GM19467 (cell line): Measurements from ENCODE around the gene RASGRP2.

ENCODE experiments used
- ATAC-seq: cut with Tn5 transposase; IDR thresholded peaks from one replicate; pipeline ENCODE4 v1.9.1; 2021; ENCODE audit warnings: mild to moderate bottlenecking, moderate library complexity; ENCODE audit not compliant: unreplicated experiment

RASGRP2 gene

GRCh38 chr11:64757549-64758329 lies 13.8 kb upstream of the RASGRP2 start:
- no peak for ATAC-seq

- ATAC-seq, result no peak
These were observed 11.9 kb upstream of the RASGRP2 start for GRCh38 chr11:64755681-64756361.

- ATAC-seq, result no peak
These were observed 11.1 kb upstream of the RASGRP2 start for GRCh38 chr11:64754919-64755662.

DNA sequence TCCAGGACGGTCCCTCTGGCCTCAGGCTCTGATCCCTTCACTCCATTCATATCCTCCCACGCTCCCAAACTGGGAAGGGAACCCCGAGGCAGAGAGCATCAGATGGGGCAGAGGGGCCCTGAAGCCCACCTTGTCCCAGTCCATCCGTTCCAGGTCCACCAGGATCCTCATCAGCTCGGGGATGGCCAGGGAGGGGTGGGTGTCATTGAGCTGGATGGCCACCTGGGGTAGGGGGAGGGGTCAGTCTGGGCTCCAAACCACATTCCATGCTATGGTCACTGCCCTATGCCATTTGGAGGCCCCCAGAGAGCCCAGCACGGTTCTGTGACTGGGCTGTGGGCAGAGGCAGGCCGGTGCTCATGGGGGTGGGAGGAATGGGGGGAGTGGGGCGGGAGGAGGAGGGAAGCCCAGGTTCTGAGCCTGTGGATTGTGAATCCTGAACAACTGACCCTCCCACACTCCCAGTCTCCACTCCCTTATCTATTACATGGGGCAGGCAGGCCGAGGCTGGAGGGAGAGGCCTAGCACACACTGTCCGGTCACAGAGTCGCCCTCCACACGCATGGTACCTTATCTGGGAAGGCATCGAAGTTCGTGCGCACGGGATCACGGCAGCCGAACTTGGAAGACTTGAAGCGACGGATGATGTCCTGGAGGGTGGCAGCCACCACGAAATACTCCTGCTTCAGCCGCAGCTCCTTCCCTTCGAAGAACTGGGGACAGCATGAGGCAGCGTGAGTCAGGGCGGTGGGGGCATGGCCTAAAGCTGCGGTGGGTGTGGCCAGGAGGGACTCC lies 10.4 kb upstream of the RASGRP2 start:
- no peak for ATAC-seq

- no peak for ATAC-seq
These were observed 9.6 kb upstream of the RASGRP2 start for GRCh38 chr11:64753380-64754123.

DNA sequence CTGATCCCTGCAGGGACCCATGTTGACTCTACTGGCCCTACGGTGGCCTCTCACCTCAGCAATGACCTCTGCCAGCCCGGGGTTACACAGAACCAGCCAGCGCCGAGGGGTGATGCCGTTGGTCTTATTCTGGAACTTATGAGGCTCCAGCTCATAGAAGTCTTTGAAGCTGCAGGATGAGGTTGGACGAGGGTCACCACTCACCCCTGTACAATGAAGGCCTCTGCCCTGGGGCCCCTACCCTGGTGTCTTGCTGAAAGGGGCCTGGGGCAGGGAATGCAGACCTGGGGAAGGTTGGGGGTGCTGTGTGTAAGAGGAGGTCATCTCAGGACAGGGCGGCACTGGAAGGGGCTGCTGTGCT lies 9.1 kb upstream of the RASGRP2 start:
- no peak for ATAC-seq

DNA sequence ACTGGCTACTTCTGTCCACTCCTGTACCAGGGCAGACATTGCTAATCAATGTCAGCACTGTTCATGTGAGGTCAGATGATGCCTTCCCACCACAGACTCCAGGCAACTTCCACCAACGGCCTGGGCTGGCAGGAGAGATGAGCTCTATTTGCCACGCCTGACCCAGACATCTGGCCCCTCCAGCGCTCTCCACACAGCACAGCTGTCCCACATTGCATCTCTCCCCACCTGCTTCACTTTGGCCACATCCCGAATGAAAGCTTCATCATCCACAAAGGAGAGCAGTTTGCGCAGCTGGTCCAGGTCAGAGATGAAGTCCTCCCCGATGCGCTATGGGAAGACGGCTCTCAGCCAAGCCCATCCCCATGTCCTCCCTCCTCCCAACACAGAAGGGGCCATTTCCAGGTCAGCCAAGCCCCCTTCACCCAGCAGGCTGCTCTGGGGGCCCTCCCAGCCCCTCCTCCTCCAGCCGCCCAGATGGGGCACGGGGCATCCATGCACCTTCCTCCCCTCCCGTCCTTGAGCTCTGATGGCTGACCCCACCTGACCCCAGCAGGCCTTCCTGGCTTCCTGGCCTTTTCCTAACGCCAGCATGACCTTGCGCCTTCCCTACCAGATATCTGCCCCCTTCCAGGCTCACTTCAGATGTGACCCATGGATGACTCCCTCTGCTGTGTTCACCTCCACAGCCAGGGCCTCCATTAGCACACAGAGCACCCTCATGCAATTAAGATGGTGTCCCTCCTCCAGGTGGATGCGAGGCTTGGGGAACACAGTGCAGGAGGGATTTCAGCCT lies 8.4 kb upstream of the RASGRP2 start:
- ATAC-seq, result no peak

DNA sequence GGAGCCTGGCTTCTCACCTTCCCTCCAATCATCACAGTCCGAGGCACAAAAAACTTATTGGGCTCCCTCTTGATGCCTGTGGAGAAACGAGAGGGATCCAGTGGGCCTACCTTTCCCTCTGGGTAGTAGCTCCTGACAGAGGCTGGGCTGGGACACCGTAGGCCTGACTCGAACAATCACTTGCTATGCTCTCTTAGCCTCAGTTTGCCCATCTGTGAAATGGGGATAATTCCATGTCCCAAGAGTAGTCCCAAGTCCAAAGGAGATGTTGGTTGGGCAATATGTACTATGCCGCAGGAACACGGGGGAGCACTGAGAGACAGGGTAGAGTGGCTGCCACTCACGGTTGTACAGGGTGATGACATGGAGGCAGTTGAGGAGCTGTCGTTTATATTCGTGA lies 7.6 kb upstream of the RASGRP2 start:
- no peak for ATAC-seq

- no peak for ATAC-seq
These were observed 7.2 kb upstream of the RASGRP2 start for GRCh38 chr11:64751136-64751535.

DNA sequence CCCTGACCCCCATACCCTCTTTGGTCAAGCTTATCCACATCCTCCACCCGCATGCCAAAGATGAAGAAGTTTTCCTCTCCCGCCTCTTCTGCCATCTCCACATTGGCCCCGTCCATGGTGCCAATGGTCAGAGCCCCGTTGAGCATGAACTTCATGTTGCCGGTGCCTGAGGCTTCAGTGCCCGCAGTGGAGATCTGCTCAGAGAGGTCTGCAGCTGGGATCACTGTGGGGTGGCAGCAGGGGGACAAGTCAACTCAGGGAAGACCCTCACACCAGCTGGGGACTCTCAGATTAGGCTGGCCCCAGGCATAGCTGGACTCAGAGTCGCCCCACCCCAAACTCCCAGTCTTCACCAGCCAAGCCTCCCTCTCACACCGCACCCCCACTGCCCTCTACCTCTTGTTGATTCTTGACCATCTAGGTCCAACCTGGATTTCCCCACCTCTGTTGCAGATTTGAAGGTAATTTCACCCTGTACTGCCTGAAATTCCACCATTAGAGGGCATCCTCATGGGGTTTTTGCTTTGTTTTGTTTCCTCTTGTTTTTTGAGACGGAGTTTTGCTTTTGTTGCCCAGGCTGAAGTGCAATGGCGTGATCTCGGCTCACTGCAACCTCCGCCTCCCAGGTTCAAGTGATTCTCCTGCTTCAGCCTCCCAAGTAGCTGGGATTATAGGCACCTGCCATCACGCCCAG lies 6.6 kb upstream of the RASGRP2 start:
- no peak for ATAC-seq

- no peak for ATAC-seq
These were observed 4.2 kb upstream of the RASGRP2 start for GRCh38 chr11:64747961-64748665.

- no peak for ATAC-seq
These were observed 2.5 kb upstream of the RASGRP2 start for GRCh38 chr11:64746486-64746885.

- ATAC-seq, result no peak
These were observed 1.8 kb upstream of the RASGRP2 start for GRCh38 chr11:64745521-64746328.

- ATAC-seq, result no peak
These were observed 1.2 kb upstream of the RASGRP2 start for GRCh38 chr11:64745189-64745520.

GRCh38 chr11:64744544-64745188 lies 724 bp upstream of the RASGRP2 start:
- ATAC-seq, result no peak

DNA sequence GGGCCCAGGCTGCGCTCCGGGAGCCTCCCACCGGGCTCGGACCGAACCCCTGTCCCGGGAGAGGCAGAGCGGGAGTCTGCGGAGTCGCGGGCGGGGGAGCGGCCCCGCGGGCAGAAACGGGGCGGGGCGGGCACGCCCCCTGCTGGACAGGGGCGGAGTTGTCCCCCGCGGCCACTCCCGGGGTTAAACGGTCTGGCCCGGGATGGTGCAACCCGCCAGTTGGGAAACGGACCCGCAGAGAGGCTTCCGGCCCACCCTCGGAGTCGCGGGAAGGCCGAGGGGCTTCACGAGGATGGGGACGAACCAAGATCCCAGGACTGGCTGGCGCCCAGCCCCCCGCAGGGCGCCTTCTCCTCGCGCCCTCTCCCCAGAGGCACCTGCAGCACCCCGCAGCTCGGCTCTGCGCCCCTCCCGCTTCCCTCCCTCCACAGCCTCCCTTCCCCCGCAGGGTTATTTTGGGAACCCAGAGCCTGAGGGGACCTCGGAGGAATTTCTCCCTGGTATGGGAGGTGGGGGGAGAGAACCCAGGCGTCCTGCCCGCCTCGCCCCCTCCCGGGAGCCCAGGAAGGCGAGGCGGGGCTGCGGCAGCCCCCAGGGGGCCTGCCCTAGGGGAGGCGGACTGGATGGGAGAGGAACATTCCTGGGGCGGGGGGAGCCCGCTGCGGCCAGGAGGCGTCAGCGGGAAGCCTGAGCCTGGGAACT lies 902 bp downstream of the RASGRP2 start:
- peak; percentile 35 for ATAC-seq
